Uterus (tissue), 4 donors: ENCODE measurements around the gene DAPP1. TPM values are rescaled to one million over a fixed set of nuclear protein-coding genes. Genes with fewer than 3 reads are reported as not detected.

Experiments used
- DNase-seq, 2 donors: peaks; one replicate each; pipeline ENCODE4 v3.0.0-alpha.2; 2019 to 2020
- H3K27ac ChIP-seq, 2 donors: fragments of 200-600 bp; sonication (generic); 1 replicate in 1 of 2; 2 replicates in 1 of 2; pipeline ENCODE4 v1.5.1; 2016 to 2018
- H3K27me3 ChIP-seq, 2 donors: fragments of 200-600 bp; sonication (generic); one replicate each; pipeline ENCODE4 v1.5.1; 2018 to 2019; ENCODE audit warnings: control low read depth in 1 of 2
- H3K36me3 ChIP-seq, 2 donors: fragments of 200-600 bp; sonication (generic); one replicate each; pipeline ENCODE4 v1.5.1; 2019; ENCODE audit warnings: control low read depth in 1 of 2
- H3K4me1 ChIP-seq, 2 donors: fragments of 200-600 bp; sonication (generic); one replicate each; pipeline ENCODE4 v1.5.1; 2018 to 2019; ENCODE audit warnings: control low read depth in 1 of 2
- H3K4me3 ChIP-seq, 2 donors: fragments of 200-600 bp; sonication (generic); 1 replicate in 1 of 2; 2 replicates in 1 of 2; pipeline ENCODE4 v1.5.1; 2018 to 2019; ENCODE audit warnings: mild to moderate bottlenecking in 1 of 2
- H3K9me3 ChIP-seq, 2 donors: fragments of 200-600 bp; sonication (generic); one replicate each; pipeline ENCODE4 v1.5.1; 2019; ENCODE audit warnings: control low read depth in 1 of 2
- POLR2A ChIP-seq, 2 donors: fragments of 450-650 bp; IDR thresholded peaks; one replicate each; pipeline ENCODE4 v1.6.1; 2016; ENCODE audit warnings: antibody characterized with exemption in 2 of 2, mild to moderate bottlenecking in 1 of 2, moderate library complexity in 1 of 2
- intact Hi-C: fragments of 100-400 bp; cut with DNase I; formaldehyde crosslinking; loops from one replicate; pipeline ENCODE4 v1.15.1; 2023; ENCODE audit warnings: low total_unique reads
- total RNA-seq, 4 donors: library from RNA; depleted of rRNA in 3 of 4; stranded (reverse); fragments of >200 nt in 3 of 4; gene quantifications; one replicate each; pipeline versions ENCODE4 v1.1.0 to v1.2.4, GENCODE V29; 2014 to 2023
- TF ChIP-seq, protein P1 (sequence below), 4 experiments: fragments of 200-600 bp in 2 of 4; fragments of 450-650 bp in 2 of 4; sonication (generic) in 2 of 4; IDR thresholded peaks; one replicate each; pipeline ENCODE4 v1.5.1; 2016 to 2019; ENCODE audit warnings: antibody characterized with exemption in 4 of 4, mild to moderate bottlenecking in 2 of 4, moderate library complexity in 1 of 4
- donor health status: DM: yes; HTN: yes; CAD: no.

The DAPP1 gene
- total RNA-seq, 4 donors from 2014 or later = 1.8 to 7.2 (median 2.8) TPM

DNA sequence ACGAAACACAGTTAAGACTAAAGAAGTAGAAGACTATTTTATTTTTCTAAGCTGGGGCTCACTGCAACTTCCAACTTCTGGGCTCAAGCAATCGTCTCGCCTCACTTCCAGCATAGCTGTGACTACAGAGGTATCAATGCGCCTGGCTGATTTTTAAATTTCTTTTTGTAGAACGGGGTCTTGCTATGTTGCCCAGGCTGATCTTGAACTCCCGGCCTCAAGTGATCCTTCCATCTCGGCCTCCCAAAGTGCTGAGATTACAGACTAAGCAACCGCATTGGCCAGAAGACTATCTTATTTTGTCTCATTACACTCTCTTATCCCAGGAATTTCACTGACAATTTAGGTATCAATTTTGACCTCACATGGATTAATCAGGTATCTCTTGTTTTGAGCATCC is 76.4 kb downstream of the DAPP1 start:
- Histone ChIP-seq H3K36me3 (no peaks in the 10 kb centered on the region), H3K9me3 (no peaks in the 10 kb centered on the region), H3K27ac (no peak overlapping the region), H3K4me3 (peak overlapping the region in 1 of 2 donors; percentile 87), H3K4me1 (peaks cover 0 to under 1% of the 10 kb centered on the region in 2 donors), H3K27me3 (no peaks in the 10 kb centered on the region)
- intact Hi-C loops = loop anchor here (10.0 kb wide), 1 partner anchor 52 kb away; the partner anchor contains the start of gene DNAJB14
- TF ChIP-seq, protein P1, sequence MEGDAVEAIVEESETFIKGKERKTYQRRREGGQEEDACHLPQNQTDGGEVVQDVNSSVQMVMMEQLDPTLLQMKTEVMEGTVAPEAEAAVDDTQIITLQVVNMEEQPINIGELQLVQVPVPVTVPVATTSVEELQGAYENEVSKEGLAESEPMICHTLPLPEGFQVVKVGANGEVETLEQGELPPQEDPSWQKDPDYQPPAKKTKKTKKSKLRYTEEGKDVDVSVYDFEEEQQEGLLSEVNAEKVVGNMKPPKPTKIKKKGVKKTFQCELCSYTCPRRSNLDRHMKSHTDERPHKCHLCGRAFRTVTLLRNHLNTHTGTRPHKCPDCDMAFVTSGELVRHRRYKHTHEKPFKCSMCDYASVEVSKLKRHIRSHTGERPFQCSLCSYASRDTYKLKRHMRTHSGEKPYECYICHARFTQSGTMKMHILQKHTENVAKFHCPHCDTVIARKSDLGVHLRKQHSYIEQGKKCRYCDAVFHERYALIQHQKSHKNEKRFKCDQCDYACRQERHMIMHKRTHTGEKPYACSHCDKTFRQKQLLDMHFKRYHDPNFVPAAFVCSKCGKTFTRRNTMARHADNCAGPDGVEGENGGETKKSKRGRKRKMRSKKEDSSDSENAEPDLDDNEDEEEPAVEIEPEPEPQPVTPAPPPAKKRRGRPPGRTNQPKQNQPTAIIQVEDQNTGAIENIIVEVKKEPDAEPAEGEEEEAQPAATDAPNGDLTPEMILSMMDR (IDR thresholded peaks at IDR 0.05) = no peak
- no peak for TF ChIP-seq POLR2A (IDR thresholded peaks at IDR 0.05)
- no peak for DNase-seq

DNA sequence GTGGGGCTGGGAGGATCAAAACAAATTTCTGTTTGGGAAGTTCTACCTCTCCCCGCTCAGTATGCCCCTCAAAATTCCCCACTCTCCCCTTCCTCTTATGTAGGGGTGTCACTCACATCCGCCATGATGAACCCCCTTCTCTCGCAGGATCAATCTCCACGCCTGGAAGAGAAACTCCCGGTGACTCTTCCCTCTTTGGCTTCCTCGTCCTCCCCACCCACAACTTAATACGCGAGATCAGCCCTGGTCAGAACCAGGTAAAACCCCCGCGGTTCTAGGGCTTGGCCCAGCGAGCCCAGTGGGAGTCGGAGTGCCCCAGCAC is 77.2 kb downstream of the DAPP1 start:
- peak overlapping the region; percentile 85 to 86 for H3K27ac ChIP-seq
- peak overlapping the region; percentile 87 to 93 for H3K4me3 ChIP-seq
- TF ChIP-seq, protein P1 (IDR thresholded peaks at IDR 0.05) = no peak
- TF ChIP-seq POLR2A (IDR thresholded peaks at IDR 0.05) = no peak
- no peak for DNase-seq
- H3K4me1 ChIP-seq = no peaks in the 10 kb centered on the region
- no peaks in the 10 kb centered on the region for H3K27me3 ChIP-seq
- intact Hi-C loops = loop anchor here (10.0 kb wide), 1 partner anchor 51 kb away; the partner anchor contains the start of gene DNAJB14
- no peaks in the 10 kb centered on the region for H3K36me3 ChIP-seq
- no peaks in the 10 kb centered on the region for H3K9me3 ChIP-seq

DNA sequence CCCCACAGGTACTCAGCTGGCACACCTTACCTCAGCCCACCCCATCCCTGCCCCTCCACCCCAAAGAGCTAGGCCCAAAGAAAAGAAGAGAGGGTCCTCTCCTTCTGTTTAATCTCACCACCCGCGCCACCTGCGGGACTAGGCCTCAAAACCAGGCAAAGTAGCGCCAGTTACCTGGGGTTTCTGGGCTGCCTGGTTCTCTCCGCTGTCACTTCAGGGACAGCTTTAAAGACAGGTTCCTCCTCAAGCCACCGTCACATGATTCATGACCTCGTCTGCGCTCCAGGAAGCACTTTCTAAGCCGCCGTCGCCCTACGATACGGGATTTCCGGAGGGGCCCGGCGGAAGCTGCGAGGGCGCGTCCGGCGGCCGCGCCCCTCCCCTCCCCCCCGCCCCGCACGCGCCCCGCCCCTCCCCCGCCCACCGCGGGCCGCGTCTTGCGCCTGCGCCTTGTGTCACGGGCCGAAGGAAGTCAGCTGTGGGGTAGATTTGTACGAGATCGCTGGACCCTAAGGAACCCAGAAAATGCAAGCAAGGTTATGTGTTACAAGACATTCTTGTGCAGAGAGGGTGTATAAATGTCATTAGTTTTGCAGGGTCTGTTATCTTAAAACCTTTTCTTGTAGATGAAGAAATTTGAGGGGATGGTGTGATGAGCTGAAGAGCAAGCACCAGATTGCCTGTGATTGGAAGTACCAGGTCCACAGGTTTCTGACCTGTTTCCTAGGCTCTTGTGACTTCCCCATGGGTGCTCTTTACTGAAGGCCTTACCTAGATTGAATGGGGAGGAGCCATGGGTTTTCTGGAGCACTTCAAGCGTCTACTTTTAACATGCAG is 77.8 kb downstream of the DAPP1 start, which contains the start of gene LAMTOR3:
LAMTOR3 (minus strand) TSS at position 267 of the 837 bp plus-strand sequence. CDS start 464 bp downstream, outside the sequence.
- no peaks in the 10 kb centered on the region for H3K9me3 ChIP-seq
- no peaks in the 10 kb centered on the region for H3K36me3 ChIP-seq
- intact Hi-C loops = loop anchor here (10.0 kb wide), 1 partner anchor 50 kb away; the partner anchor contains the start of gene DNAJB14
- no peaks in the 10 kb centered on the region for H3K27me3 ChIP-seq
- TF ChIP-seq, protein P1 (IDR thresholded peaks at IDR 0.05) = peak in 2 of 4 experiments; percentile 0 to 17
- peak; percentile 20 to 38 for TF ChIP-seq POLR2A (IDR thresholded peaks at IDR 0.05)
- peak within 1 kb of the TSS; percentile 87 to 93 for H3K4me3 ChIP-seq
- DNase-seq = peak; percentile 89
- H3K27ac ChIP-seq = peak within 1 kb of the TSS; percentile 85 to 86
- H3K4me1 ChIP-seq = no peaks in the 10 kb centered on the region

DNA sequence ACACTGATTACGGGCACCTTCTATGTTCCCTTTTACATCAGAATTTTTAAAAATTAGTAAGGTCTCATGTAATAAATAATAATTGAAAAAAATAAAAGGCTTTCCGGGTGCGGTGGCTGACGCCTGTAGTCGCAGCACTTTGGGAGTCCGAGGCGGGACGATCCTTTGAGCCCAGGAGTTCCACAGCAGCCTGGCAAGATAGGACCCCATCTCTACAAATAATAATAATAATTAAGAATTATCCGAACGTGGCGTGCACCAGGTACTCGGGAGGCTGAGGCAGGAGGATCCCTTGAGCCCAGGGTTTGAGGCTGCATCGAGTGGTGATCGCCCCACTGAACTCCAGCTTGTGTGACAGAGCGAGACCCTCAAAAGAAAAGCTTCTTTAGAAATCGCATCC is 78.4 kb downstream of the DAPP1 start:
- Histone ChIP-seq H3K4me3 (peak overlapping the region; percentile 87 to 93), H3K27ac (peak overlapping the region; percentile 72 to 85), H3K4me1 (no peaks in the 10 kb centered on the region), H3K36me3 (no peaks in the 10 kb centered on the region), H3K27me3 (no peaks in the 10 kb centered on the region), H3K9me3 (no peaks in the 10 kb centered on the region)
- intact Hi-C loops = loop anchor here (10.0 kb wide), 1 partner anchor 50 kb away; the partner anchor contains the start of gene DNAJB14
- TF ChIP-seq, protein P1 (IDR thresholded peaks at IDR 0.05) = no peak
- TF ChIP-seq POLR2A (IDR thresholded peaks at IDR 0.05) = no peak
- peak in 1 of 2 donors; percentile 14 for DNase-seq

DNA sequence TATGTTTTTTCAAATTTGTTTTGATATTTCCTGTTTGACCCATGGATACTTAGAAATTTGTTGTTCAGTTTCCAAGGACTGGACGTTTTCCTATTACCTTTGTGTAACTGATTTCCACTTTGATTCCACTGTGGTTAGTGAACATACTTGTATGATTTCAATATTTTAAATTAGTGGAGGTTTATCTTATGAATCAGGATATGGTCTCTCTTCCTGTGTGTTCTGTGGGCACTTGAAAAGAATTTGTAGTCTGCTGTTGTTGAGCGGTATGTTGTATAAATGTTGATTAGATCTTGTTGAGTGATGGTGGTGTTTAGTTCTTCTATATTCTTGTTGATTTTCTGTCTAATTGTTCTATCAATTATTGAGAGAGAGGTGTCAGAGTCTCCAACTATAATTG is 98.8 kb downstream of the DAPP1 start:
- Histone ChIP-seq H3K9me3 (peaks cover 0 to 5% of the 10 kb centered on the region in 2 donors), H3K36me3 (no peaks in the 10 kb centered on the region), H3K4me3 (no peak overlapping the region), H3K4me1 (no peaks in the 10 kb centered on the region), H3K27ac (no peak overlapping the region), H3K27me3 (no peaks in the 10 kb centered on the region)
- DNase-seq = no peak
- TF ChIP-seq, protein P1 (IDR thresholded peaks at IDR 0.05) = no peak
- TF ChIP-seq POLR2A (IDR thresholded peaks at IDR 0.05) = no peak
- intact Hi-C loops = no loop called here
